Activated CD8-positive, alpha-beta T cell treated with anti-CD3 and anti-CD28 coated beads for 36 hours (primary cell): ENCODE results near the gene TEK. TPM values are rescaled to one million over a fixed set of nuclear protein-coding genes. Genes with fewer than 3 reads are reported as not detected.

Experiments used
- ATAC-seq: fragments of 200-7000 bp; cut with Tn5 transposase; one replicate; pipeline ENCODE4 v1.10.0; 2021; ENCODE audit warnings: mild to moderate bottlenecking, moderate library complexity
- CTCF ChIA-PET: fragments of 350-600 bp; sonication (Branson Sonifier 250); formaldehyde crosslinking; loops from one replicate; lab custom pipeline; 2021; ENCODE audit warnings: antibody characterized with exemption; lab: Charles Lee
- POLR2A ChIA-PET: fragments of 350-600 bp; sonication (Branson Sonifier 250); formaldehyde crosslinking; loops from one replicate; lab custom pipeline; 2021; ENCODE audit warnings: antibody characterized with exemption; lab: Charles Lee
- DNase-seq: peaks from one replicate; pipeline ENCODE4 v3.0.0-alpha.2; 2020
- H3K27ac Mint-ChIP-seq: one replicate; pipeline ENCODE4 v1.8.0; 2021; ENCODE audit warnings: mild to moderate bottlenecking, mixed read lengths
- H3K27me3 Mint-ChIP-seq: one replicate; pipeline ENCODE4 v1.8.0; 2021; ENCODE audit warnings: mixed read lengths
- H3K36me3 Mint-ChIP-seq: one replicate; pipeline ENCODE4 v1.8.0; 2021; ENCODE audit warnings: low read depth, mixed read lengths
- H3K4me1 Mint-ChIP-seq: one replicate; pipeline ENCODE4 v1.8.0; 2021; ENCODE audit warnings: low read depth, mixed read lengths
- H3K4me3 Mint-ChIP-seq: one replicate; pipeline ENCODE4 v1.8.0; 2021; ENCODE audit warnings: mild to moderate bottlenecking, moderate library complexity, mixed read lengths
- H3K9me3 Mint-ChIP-seq: one replicate; pipeline ENCODE4 v1.8.0; 2021; ENCODE audit warnings: mixed read lengths
- CTCF ChIP-seq: fragments of 200-600 bp; IDR thresholded peaks from one replicate; pipeline ENCODE4 v1.8.0; 2022; ENCODE audit warnings: antibody characterized with exemption, mild to moderate bottlenecking
- intact Hi-C: fragments of 100-400 bp; cut with micrococcal nuclease; formaldehyde crosslinking; loops from one replicate; pipeline ENCODE4 v1.10.0; 2022
- total RNA-seq, 2 experiments: library from RNA; stranded (reverse); gene quantifications; one replicate each; pipeline ENCODE4 v1.2.3, GENCODE V29; 2021

TEK gene
- total RNA-seq, 2 experiments from 2014 or later = not detected

DNA sequence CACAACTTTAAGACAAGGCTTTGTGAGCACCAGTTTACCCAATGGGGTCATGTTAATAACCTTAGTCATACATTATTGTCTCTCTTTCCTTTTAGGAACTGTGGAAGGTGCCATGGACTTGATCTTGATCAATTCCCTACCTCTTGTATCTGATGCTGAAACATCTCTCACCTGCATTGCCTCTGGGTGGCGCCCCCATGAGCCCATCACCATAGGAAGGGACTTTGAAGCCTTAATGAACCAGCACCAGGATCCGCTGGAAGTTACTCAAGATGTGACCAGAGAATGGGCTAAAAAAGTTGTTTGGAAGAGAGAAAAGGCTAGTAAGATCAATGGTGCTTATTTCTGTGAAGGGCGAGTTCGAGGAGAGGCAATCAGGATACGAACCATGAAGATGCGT, 48.7 kb downstream of the TEK start:
- no peaks in the 10 kb centered on the region for H3K36me3 Mint-ChIP-seq
- no peaks in the 10 kb centered on the region for H3K9me3 Mint-ChIP-seq
- ChIA-PET CTCF (no interaction called here), POLR2A (no interaction called here)
- intact Hi-C loops = loop anchor here (10.0 kb wide), 1 partner anchor 63 kb away; no protein-coding TSS in a partner anchor
- DNase-seq (no peak), ATAC-seq (no peak)
- H3K4me1 Mint-ChIP-seq = no peaks in the 10 kb centered on the region
- H3K27me3 Mint-ChIP-seq = no peaks in the 10 kb centered on the region
- no peak for TF ChIP-seq CTCF
- no peak overlapping the region for H3K4me3 Mint-ChIP-seq
- H3K27ac Mint-ChIP-seq = no peak overlapping the region

DNA sequence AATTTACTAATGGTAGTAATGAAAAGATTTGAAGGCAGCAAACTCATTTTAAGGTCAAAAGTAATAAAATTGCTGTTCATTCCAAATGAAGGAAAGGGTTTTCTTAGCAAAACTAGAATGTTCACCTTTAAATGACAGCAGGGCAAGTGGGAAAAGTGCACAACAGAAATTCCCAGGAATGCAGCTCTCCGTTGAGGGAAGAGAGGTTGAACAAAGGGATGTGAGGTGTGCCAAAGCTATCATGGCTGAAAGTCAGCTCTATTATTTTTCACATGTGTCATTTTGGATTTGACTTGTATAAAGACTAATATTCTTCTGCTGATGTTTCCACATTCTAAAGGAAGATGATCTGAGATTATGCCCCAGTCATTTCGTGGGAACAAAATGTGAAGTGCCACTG, 51.6 kb downstream of the TEK start:
- TF ChIP-seq CTCF = no peak
- Mint-ChIP-seq H3K27ac (no peak overlapping the region), H3K27me3 (no peaks in the 10 kb centered on the region), H3K4me3 (no peak overlapping the region), H3K36me3 (no peaks in the 10 kb centered on the region), H3K9me3 (no peaks in the 10 kb centered on the region), H3K4me1 (no peaks in the 10 kb centered on the region)
- intact Hi-C loops = no loop called here
- ATAC-seq = no peak
- ChIA-PET POLR2A (no interaction called here), CTCF (no interaction called here)
- DNase-seq = no peak

- H3K36me3 Mint-ChIP-seq = no peaks in the 10 kb centered on the region
- H3K9me3 Mint-ChIP-seq = no peaks in the 10 kb centered on the region
- no peak for ATAC-seq
- H3K27me3 Mint-ChIP-seq = no peaks in the 10 kb centered on the region
- H3K4me3 Mint-ChIP-seq = no peak overlapping the region
- ChIA-PET POLR2A (no interaction called here), CTCF (interaction anchor here (0.6 kb wide), 1 partner anchor 8 kb away, joined by 3 read pairs; no protein-coding TSS in a partner anchor)
- no peak for DNase-seq
- TF ChIP-seq CTCF = no peak
- H3K4me1 Mint-ChIP-seq = no peaks in the 10 kb centered on the region
- no peak overlapping the region for H3K27ac Mint-ChIP-seq
- intact Hi-C loops = no loop called here
Observed at GRCh38 chr9:27162045-27162444, 53.0 kb downstream of the TEK start.

DNA sequence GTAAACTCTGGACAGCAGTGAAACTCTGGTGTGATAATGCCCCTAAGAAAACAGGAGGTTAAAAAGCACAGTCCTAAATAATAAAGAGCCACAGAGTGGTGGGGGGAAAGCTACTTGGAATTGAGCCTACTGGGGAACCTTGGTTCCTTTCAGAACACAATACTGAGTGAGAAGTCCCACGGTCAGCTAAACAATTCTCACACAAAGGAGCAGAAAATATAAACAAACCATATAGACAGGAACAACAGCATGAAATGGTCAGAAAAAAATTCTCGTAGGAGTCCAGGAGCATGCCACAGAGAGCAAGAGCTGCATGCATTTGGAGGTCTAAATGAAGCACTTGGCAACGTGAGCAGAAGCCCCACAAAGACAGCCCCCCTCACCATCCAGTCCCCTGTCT, 56.0 kb downstream of the TEK start:
- no peak overlapping the region for H3K27ac Mint-ChIP-seq
- intact Hi-C loops = no loop called here

DNA sequence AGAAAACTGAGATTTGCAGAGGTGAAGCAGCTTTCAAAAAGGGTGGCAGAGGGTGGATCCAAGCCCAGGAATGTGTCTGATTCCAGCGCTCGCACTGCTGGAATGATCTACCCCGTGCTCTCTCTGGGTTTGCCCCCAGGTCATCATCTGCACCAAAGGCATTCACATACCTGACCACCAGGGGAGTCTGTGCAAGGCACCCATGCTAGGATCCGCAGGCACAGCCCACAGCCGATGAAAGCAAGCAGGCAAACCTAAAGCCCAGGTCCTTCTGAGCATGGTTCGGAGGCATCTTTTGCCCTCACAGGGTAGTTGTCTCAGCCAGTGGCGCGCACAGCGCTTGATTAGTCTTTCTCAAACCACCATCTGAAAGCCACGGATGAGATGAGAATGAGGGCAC, 56.6 kb downstream of the TEK start:
- POLR2A ChIA-PET = no interaction called here
- CTCF ChIA-PET = no interaction called here
- intact Hi-C loops = no loop called here
- ATAC-seq (no peak), DNase-seq (no peak)
- Mint-ChIP-seq H3K27ac (no peak overlapping the region), H3K4me3 (no peak overlapping the region), H3K9me3 (no peaks in the 10 kb centered on the region), H3K4me1 (no peaks in the 10 kb centered on the region), H3K27me3 (peaks cover 2% of the 10 kb centered on the region), H3K36me3 (no peaks in the 10 kb centered on the region)
- TF ChIP-seq CTCF = no peak

More for the DNA sequence above, 56.0 kb downstream of the TEK start:
- Mint-ChIP-seq H3K36me3 (no peaks in the 10 kb centered on the region), H3K4me3 (no peak overlapping the region), H3K27me3 (peaks cover 2% of the 10 kb centered on the region), H3K9me3 (no peaks in the 10 kb centered on the region), H3K4me1 (no peaks in the 10 kb centered on the region)
- DNase-seq (no peak), ATAC-seq (no peak)
- TF ChIP-seq CTCF = no peak
- ChIA-PET POLR2A (no interaction called here), CTCF (no interaction called here)
